ENCODE results near the gene RAPGEF1. TPM values are rescaled to one million over a fixed set of nuclear protein-coding genes. Genes with fewer than 3 reads are reported as not detected.

RAPGEF1 gene
- total and polyA plus RNA-seq, 2 of the 13 experiments (the other 11 are each of a cell fraction or from before 2014, with no cell fraction given): 21.2 to 38.9 TPM

DNA sequence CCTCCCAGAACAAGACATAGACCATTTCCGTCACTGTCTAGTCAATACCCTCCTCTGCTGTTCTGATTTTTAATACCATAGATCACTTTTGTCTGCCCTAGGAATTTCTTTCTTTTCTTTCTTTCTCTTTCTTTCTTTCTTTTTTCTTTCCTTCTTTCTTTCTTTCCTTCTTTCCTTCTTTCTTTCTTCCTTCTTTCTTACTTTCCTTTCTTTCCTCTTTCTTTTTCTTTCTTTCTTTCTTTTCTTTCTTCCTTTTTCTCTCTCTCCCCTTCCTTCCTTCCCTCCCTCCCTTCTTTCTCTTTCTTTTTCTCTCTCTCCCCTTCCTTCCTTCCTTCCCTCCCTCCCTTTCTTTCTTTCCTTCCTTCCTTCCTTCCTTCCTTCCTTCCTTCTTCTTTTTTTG is 49.0 kb upstream of the RAPGEF1 start:
- no peak overlapping the region for H3K4me2 ChIP-seq (ENCODE audit: low read depth, low read length)
- in situ Hi-C loops (cut with HindIII; ENCODE audit: extremely low pct_ligation_motif_present, low pct_unique_long_range_greater_than_20kb) (no loop called here), intact Hi-C loops (cut with micrococcal nuclease; ENCODE audit: unreplicated experiment) (no loop called here)
- H3K4me3 ChIP-seq (replicated peaks in 1 of 3; ENCODE audit: insufficient read depth in 1 of 3, low read depth in 2 of 3, low read length in 3 of 3): no peak overlapping the region
- no peak overlapping the region for H3K27ac ChIP-seq (ENCODE audit: extremely low read length, insufficient read depth, low read length)
- ATAC-seq (no peak), DNase-seq (ENCODE audit: low spot score) (no peak), FAIRE-seq (no peak)
- ChIA-PET CTCF (ENCODE audit: low intra/inter-chr PET ratio, low total read pairs) (no interaction called here), POLR2A (no interaction called here)
- no peaks in the 10 kb centered on the region for H3K36me3 ChIP-seq (replicated peaks in 1 of 2; ENCODE audit: control insufficient read depth in 1 of 2, insufficient read depth in 2 of 2, low read length in 2 of 2)
- no peaks in the 10 kb centered on the region for H3K9me3 ChIP-seq (ENCODE audit: low read length)
- 0 out of 2 replicates have a peak, but pooled peaks cover 2% of the 10 kb centered on the region for H4K20me1 ChIP-seq (ENCODE audit: insufficient read depth, low read length)
- H2AFZ ChIP-seq (ENCODE audit: low read length): no peak overlapping the region
- no TSS peak for BruUV-seq (replicated peaks)
- no peak overlapping the region for H3K9ac ChIP-seq (ENCODE audit: insufficient read depth, low read depth, low read length)
- H3K4me1 ChIP-seq (ENCODE audit: insufficient read depth, low read length): no peaks in the 10 kb centered on the region
- TF ChIP-seq ZNF777 (CRISPR knock-in tag; IDR thresholded peaks at IDR 0.05) (no peak), NFKB2 (CRISPR knock-in tag; IDR thresholded peaks at IDR 0.05; ENCODE audit: borderline replicate concordance) (no peak), ZUFSP (CRISPR knock-in tag; IDR thresholded peaks at IDR 0.05; ENCODE audit: borderline replicate concordance) (no peak), ZNF496 (CRISPR knock-in tag; IDR thresholded peaks at IDR 0.05; ENCODE audit: insufficient replicate concordance) (no peak), REL (CRISPR knock-in tag; conservative IDR thresholded peaks at IDR 0.05) (no peak), NFE2 (CRISPR knock-in tag; IDR thresholded peaks at IDR 0.05) (no peak), FOXJ3 (CRISPR knock-in tag; IDR thresholded peaks at IDR 0.05; ENCODE audit: borderline replicate concordance) (no peak), ZNF33B (CRISPR knock-in tag; IDR thresholded peaks at IDR 0.05) (no peak), ARNTL (CRISPR knock-in tag; IDR thresholded peaks at IDR 0.05) (no peak), U2AF2 (IDR thresholded peaks at IDR 0.05; ENCODE audit: low read depth, low read length) (no peak), ZFP36L1 (CRISPR knock-in tag; IDR thresholded peaks at IDR 0.05) (no peak), ZNF615 (CRISPR knock-in tag; IDR thresholded peaks at IDR 0.05; ENCODE audit: borderline replicate concordance) (no peak), SAP130 (CRISPR knock-in tag; IDR thresholded peaks at IDR 0.05; ENCODE audit: low read depth) (no peak), ZMYM4 (CRISPR knock-in tag; IDR thresholded peaks at IDR 0.05) (no peak), ZNF263 (CRISPR knock-in tag; IDR thresholded peaks at IDR 0.05) (no peak), RBM22 (optimal IDR thresholded peaks at IDR 0.05; ENCODE audit: low read length) (no peak), ZNF749 (CRISPR knock-in tag; IDR thresholded peaks at IDR 0.05; ENCODE audit: borderline replicate concordance) (no peak)
- H3K79me2 ChIP-seq (ENCODE audit: insufficient read depth, low read length): no peaks in the 10 kb centered on the region
- H3K27me3 ChIP-seq (ENCODE audit: control insufficient read depth in 1 of 2, insufficient read depth in 2 of 2, low read length in 2 of 2): peaks cover 6 to 27% of the 10 kb centered on the region in 2 experiments; a peak in 4 of 5 replicates
- 15% methylated on average over 1 of the region's 1 CpG for WGBS (ENCODE audit: low lambda C conversion rate)
